Kidney (tissue), 14 donors: ENCODE data around the gene FBXL16. TPM values are rescaled to one million over a fixed set of nuclear protein-coding genes. Genes with fewer than 3 reads are reported as not detected.

Experiments used
- DNase-seq, 5 donors: peaks; one replicate each; pipeline ENCODE4 v3.0.0-alpha.2; 2013 to 2020
- FAIRE-seq: peaks from 2 replicates; lab custom pipeline; 2012; peaks lifted over from hg19 to GRCh38; lab: Jason Lieb, UNC
- H3K27ac ChIP-seq, 2 donors: one replicate each; pipeline ENCODE4 v1.7.0; 2013; ENCODE audit warnings: low read depth in 2 of 2, low read length in 2 of 2, inconsistent platforms in 1 of 2
- H3K27me3 ChIP-seq: one replicate; pipeline ENCODE4 v1.7.1; 2013; ENCODE audit warnings: low read length, inconsistent platforms; ENCODE audit not compliant: control insufficient read depth, insufficient read depth
- H3K36me3 ChIP-seq, 3 donors: one replicate each; pipeline versions ENCODE4 v1.7.0 to v1.7.1; 2013; ENCODE audit warnings: low read length in 3 of 3, control low read depth in 1 of 3, inconsistent platforms in 1 of 3; ENCODE audit not compliant: insufficient read depth in 3 of 3, control insufficient read depth in 2 of 3
- H3K4me1 ChIP-seq, 3 donors: one replicate each; pipeline versions ENCODE4 v1.7.0 to v1.7.1; 2013; ENCODE audit warnings: low read length in 3 of 3, inconsistent platforms in 1 of 3, low read depth in 1 of 3; ENCODE audit not compliant: control insufficient read depth in 2 of 3, insufficient read depth in 2 of 3
- H3K4me3 ChIP-seq, 3 donors: one replicate each; pipeline versions ENCODE4 v1.7.0 to v1.8.1; 2013; ENCODE audit warnings: low read length in 3 of 3, control low read depth in 1 of 3, inconsistent platforms in 1 of 3
- H3K9ac ChIP-seq, 3 donors: one replicate each; pipeline versions ENCODE4 v1.7.0 to v1.7.1; 2013; ENCODE audit warnings: low read length in 3 of 3, control low read depth in 1 of 3, inconsistent platforms in 1 of 3
- H3K9me3 ChIP-seq, 3 donors: one replicate each; pipeline versions ENCODE4 v1.7.0 to v1.7.1; 2013; ENCODE audit warnings: low read length in 3 of 3, control low read depth in 1 of 3, inconsistent platforms in 1 of 3; ENCODE audit not compliant: control insufficient read depth in 2 of 3, insufficient read depth in 1 of 3
- intact Hi-C: fragments of 100-400 bp; cut with DNase I; formaldehyde crosslinking; loops from one replicate; pipeline ENCODE4 v1.11.1; 2022
- polyA plus RNA-seq: library from polyadenylated mRNA; stranded (reverse); fragments of 350-450 nt; fragmentation: Illumina TruSeq; extraction: RNeasy Lipid Tissue Mini Kit (QIAGEN cat#74804); gene quantifications from one replicate; pipeline ENCODE4 v1.2.3, GENCODE V29; 2014; ENCODE audit warnings: low read depth, low replicate concordance; ENCODE audit not compliant: insufficient read depth
- total RNA-seq: library from RNA; stranded (reverse); fragmentation: NEBNext Ultra II Directional; extraction: Animal tissue kit (Norgen Biotek cat#: 25700); gene quantifications from one replicate; pipeline ENCODE4 v1.2.1, GENCODE V29; 2021
- TF ChIP-seq, protein P1 (sequence below): IDR thresholded peaks from 3 replicates; pipeline ENCODE4 v1.5.1; 2012; ENCODE audit warnings: mild to moderate bottlenecking, moderate library complexity, borderline replicate concordance; ENCODE audit not compliant: insufficient read depth; ENCODE audit errors: extremely low read depth
- donor health status: control.
- donor health status: control.
- donor health status: control.
- donor health status: control.
- donor health status: control.
- donor health status: DM: yes; HTN: yes; CAD: no.
- donor health status: Normal renal cell carcinoma (clear cell type).

Gene FBXL16
- total and polyA plus RNA-seq, 2 donors from 2014 or later: 12.0 to 44.9 TPM

DNA sequence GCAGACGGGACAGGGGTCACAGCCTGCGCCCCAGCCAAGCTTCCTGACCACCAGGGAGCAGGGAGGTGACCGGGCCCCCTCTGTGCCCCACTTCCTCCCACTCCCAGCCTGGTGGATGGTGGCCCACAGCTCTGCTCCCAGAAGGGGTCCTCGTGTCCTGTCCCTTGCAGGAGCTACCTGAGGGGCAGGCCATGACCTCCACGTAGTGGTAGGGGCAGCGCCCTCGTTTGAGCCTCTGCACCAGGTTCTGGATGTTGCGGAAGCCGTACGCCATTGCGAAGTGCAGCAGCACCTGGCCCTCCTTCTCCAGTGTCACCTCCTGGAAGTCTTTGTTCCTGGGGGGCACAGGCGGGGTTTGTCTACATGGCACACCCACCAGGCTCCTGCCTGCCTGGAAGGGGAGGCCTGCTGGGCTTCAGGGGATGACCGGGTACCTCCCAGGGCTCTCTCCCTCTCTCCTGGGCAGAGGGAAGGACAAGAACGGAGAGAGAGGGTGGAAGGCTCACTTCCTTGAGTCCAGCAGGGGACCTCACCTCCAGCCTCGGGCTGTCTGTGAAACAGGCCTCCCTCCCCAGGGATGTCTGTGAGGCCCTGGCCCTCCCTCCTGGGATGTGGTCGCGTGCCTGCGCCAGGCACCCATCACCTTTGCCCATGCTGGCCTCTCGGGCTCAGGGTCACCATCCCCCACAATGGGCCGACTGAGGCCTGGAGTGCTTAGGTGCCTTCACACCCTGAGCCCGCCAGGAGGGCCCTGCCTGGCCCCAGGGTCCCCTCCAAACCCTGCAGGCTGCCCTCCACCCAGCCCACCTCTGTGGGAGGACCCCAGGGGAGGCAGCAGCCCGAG lies 25.3 kb upstream of the FBXL16 start:
- intact Hi-C loops: no loop called here
- no peaks in the 10 kb centered on the region for H3K9me3 ChIP-seq
- H3K4me1 ChIP-seq: peaks cover 0 to 10% (median 0%) of the 10 kb centered on the region in 3 donors
- no peaks in the 10 kb centered on the region for H3K27me3 ChIP-seq
- H3K9ac ChIP-seq: no peak overlapping the region
- peak in 1 of 5 donors; percentile 76 for DNase-seq
- H3K27ac ChIP-seq: no peak overlapping the region
- TF ChIP-seq, protein P1, sequence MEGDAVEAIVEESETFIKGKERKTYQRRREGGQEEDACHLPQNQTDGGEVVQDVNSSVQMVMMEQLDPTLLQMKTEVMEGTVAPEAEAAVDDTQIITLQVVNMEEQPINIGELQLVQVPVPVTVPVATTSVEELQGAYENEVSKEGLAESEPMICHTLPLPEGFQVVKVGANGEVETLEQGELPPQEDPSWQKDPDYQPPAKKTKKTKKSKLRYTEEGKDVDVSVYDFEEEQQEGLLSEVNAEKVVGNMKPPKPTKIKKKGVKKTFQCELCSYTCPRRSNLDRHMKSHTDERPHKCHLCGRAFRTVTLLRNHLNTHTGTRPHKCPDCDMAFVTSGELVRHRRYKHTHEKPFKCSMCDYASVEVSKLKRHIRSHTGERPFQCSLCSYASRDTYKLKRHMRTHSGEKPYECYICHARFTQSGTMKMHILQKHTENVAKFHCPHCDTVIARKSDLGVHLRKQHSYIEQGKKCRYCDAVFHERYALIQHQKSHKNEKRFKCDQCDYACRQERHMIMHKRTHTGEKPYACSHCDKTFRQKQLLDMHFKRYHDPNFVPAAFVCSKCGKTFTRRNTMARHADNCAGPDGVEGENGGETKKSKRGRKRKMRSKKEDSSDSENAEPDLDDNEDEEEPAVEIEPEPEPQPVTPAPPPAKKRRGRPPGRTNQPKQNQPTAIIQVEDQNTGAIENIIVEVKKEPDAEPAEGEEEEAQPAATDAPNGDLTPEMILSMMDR: no peak
- no peak for FAIRE-seq
- no peaks in the 10 kb centered on the region for H3K36me3 ChIP-seq
- H3K4me3 ChIP-seq: no peak overlapping the region

DNA sequence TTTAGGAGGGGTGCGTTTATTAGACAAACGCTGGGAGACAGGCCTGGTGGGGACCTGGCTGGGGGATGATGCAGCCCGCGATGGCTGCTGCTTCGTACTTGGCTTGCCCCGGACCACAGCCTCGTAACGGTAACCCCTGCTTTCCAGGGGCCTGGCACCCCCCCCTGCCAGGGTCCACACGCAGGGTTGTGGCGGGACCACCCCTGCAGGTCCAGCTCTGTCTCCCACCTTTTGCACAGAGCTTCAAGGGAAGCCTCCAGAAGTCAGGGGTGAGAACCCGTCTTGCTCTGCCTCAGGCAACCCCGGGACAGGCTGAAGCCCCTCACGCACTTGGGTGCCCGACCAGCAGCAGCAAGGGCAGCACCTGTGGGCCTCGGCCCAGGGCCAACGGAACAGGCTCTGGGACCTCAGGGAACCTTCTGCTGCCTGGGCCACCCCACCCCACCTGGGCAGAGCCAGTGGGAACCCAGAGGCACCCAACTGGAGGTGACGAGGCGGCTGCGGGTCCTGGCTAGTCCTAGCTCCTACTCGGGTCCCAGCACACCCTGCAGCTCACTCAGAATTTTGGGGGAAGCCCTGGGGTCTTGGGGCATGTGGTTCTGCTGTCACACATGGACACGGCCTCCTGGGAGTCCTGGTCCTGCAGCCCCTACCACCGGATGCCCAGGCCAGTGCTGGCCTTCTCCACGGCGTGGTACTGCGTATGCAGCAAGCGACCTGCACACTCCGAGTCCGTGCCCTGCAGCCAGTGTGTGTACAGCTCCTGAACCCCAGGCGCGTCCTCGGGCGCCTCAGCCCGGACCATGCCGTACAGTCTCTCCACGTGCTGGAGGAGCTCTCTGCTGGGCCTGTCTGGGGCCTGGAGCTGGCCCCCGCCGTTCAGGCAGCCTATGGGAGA lies 24.4 kb upstream of the FBXL16 start:
- Histone ChIP-seq H3K4me1 (peaks cover 0 to 10% (median 0%) of the 10 kb centered on the region in 3 donors), H3K27me3 (no peaks in the 10 kb centered on the region), H3K36me3 (no peaks in the 10 kb centered on the region), H3K9ac (no peak overlapping the region), H3K4me3 (no peak overlapping the region), H3K9me3 (no peaks in the 10 kb centered on the region), H3K27ac (no peak overlapping the region)
- intact Hi-C loops: no loop called here
- TF ChIP-seq, protein P1: no peak
- peak in 1 of 5 donors; percentile 78 for DNase-seq
- FAIRE-seq: no peak

DNA sequence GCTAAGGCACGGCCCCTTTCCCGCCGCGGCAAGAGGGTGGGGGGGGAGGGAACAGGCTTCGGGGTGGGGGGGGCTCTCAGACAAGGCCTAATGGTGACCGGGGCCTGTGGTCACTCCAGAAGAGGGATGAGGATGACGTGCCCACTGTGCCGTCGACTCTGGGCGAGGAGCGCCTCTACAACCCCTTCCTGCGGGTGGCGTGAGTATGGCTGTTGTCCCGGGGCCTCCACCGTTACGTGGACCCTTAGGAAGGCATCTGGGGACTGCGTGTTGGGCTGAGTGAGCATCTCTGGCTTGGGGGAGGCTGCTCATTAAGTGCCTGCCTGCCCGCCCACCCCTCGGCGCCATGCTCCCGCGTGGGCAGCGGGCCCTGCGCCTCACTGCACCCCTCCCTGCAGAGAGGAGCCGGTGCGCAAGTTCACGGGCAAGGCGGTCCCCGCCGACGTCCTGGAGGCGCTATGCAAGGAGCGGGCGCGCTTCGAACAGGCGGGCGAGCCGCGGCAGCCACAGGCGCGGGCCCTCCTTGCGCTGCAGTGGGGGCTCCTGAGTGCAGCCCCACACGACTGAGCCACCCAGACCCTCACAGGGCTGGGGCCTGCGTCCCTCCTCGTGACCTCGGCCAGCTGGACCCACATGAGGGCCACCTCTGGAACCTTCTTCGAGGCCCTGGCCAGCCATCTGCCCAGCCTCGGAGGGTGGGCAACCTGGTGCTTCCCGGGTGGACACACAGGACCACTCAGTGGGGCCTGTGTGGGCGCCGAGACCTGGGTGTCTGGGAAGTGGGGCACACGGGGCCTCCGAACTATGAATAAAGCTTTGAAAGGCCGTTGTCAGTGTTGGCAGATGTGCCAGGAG lies 23.5 kb upstream of the FBXL16 start:
- FAIRE-seq (no peak), DNase-seq (peak in 2 of 5 donors; percentile 68 to 81)
- Histone ChIP-seq H3K36me3 (no peaks in the 10 kb centered on the region), H3K4me3 (no peak overlapping the region), H3K27ac (no peak overlapping the region), H3K9ac (no peak overlapping the region), H3K4me1 (peaks cover 0 to 10% (median 0%) of the 10 kb centered on the region in 3 donors), H3K9me3 (no peaks in the 10 kb centered on the region), H3K27me3 (no peaks in the 10 kb centered on the region)
- intact Hi-C loops: no loop called here
- TF ChIP-seq, protein P1: no peak
